HEK293 (cell line): Measurements from ENCODE around the gene CEP120.
"Not testable (repeated sequence)": the region's sequence is repeated elsewhere in the genome, so short reads cannot be mapped to it uniquely, and the experiment has no call there.

Experiments used
- CTCF ChIA-PET: fragments of 350-600 bp; formaldehyde crosslinking; extraction: SDS; loops from one replicate; lab custom pipeline; 2021; ENCODE audit warnings: antibody characterized with exemption; lab: Yijun Ruan, JAX
- POLR2A ChIA-PET: fragments of 300-600 bp; formaldehyde crosslinking; extraction: SDS; loops from one replicate; lab custom pipeline; 2020; ENCODE audit warnings: antibody characterized with exemption, inconsistent platforms; lab: Yijun Ruan, JAX
- H3K27ac ChIP-seq: fragments of 200-500 bp; sonication (Bioruptor generic); 2 replicates; pipeline ENCODE4 v1.5.1; 2014; ENCODE audit warnings: low read depth, low read length, control low read depth, inconsistent platforms; ENCODE audit errors: extremely low read depth
- H3K36me3 ChIP-seq, 2 experiments: fragments of 200-500 bp in 1 of 2; sonication (Bioruptor generic) in 1 of 2; 1 replicate in 1 of 2; 2 replicates in 1 of 2; pipeline ENCODE4 v1.5.1; 2014 to 2017; ENCODE audit warnings: inconsistent platforms in 2 of 2, low read length in 2 of 2; ENCODE audit not compliant: control insufficient read depth in 2 of 2, insufficient read depth in 1 of 2
- H3K4me1 ChIP-seq: fragments of 200-500 bp; sonication (Bioruptor generic); 2 replicates; pipeline ENCODE4 v1.5.1; 2014; ENCODE audit warnings: mild to moderate bottlenecking, low read length, inconsistent platforms; ENCODE audit not compliant: control insufficient read depth, insufficient read depth
- H3K4me3 ChIP-seq: 2 replicates; pipeline ENCODE4 v1.5.1; 2011; ENCODE audit warnings: low read depth, mild to moderate bottlenecking, control low read depth, low read length, moderate library complexity
- H3K9me3 ChIP-seq: fragments of 200-500 bp; sonication (Bioruptor generic); 2 replicates; pipeline ENCODE4 v1.5.1; 2014; ENCODE audit warnings: low read depth, low read length, inconsistent platforms; ENCODE audit not compliant: control insufficient read depth, insufficient read depth
- KLF9 ChIP-seq: fragments of 450-650 bp; formaldehyde crosslinking; IDR thresholded peaks from 2 replicates; pipeline ENCODE4 v1.5.1; 2016; ENCODE audit warnings: missing biosample characterization, missing genetic modification characterization, low read depth
- PRDM1 ChIP-seq: fragments of 450-650 bp; formaldehyde crosslinking; IDR thresholded peaks from 2 replicates; pipeline ENCODE4; 2016; ENCODE audit warnings: missing biosample characterization, missing genetic modification characterization
- SP7 ChIP-seq: fragments of 450-650 bp; formaldehyde crosslinking; IDR thresholded peaks from 2 replicates; pipeline ENCODE4 v1.5.1; 2016; ENCODE audit warnings: missing biosample characterization, missing genetic modification characterization
- ZFHX2 ChIP-seq: fragments of 450-650 bp; formaldehyde crosslinking; conservative IDR thresholded peaks from 2 replicates; pipeline ENCODE4 v1.5.1; 2016; ENCODE audit warnings: missing biosample characterization, missing genetic modification characterization
- ZNF146 ChIP-seq: fragments of 450-650 bp; formaldehyde crosslinking; IDR thresholded peaks from 2 replicates; pipeline ENCODE4 v1.5.1; 2016; ENCODE audit warnings: missing biosample characterization, missing genetic modification characterization
- ZNF16 ChIP-seq: fragments of 450-650 bp; formaldehyde crosslinking; IDR thresholded peaks from 2 replicates; pipeline ENCODE4 v1.5.1; 2016; ENCODE audit warnings: low read depth, missing biosample characterization, missing genetic modification characterization
- ZNF239 ChIP-seq: fragments of 450-650 bp; formaldehyde crosslinking; IDR thresholded peaks from 2 replicates; pipeline ENCODE4 v1.5.1; 2016; ENCODE audit warnings: missing biosample characterization, missing genetic modification characterization
- ZNF280D ChIP-seq: fragments of 450-650 bp; formaldehyde crosslinking; IDR thresholded peaks from 2 replicates; pipeline ENCODE4 v1.5.1; 2016; ENCODE audit warnings: missing biosample characterization, missing genetic modification characterization
- ZNF335 ChIP-seq: fragments of 450-650 bp; formaldehyde crosslinking; conservative IDR thresholded peaks from 2 replicates; pipeline ENCODE4 v1.5.1; 2016; ENCODE audit warnings: missing biosample characterization, missing genetic modification characterization
- ZNF391 ChIP-seq: fragments of 450-650 bp; formaldehyde crosslinking; IDR thresholded peaks from 2 replicates; pipeline ENCODE4 v1.5.1; 2016; ENCODE audit warnings: low read depth, missing biosample characterization, missing genetic modification characterization, borderline replicate concordance
- ZNF513 ChIP-seq: fragments of 450-650 bp; IDR thresholded peaks from 2 replicates; pipeline ENCODE4 v1.5.1; 2018; ENCODE audit warnings: missing biosample characterization, missing genetic modification characterization
- ZNF549 ChIP-seq: fragments of 450-650 bp; IDR thresholded peaks from 2 replicates; pipeline ENCODE4 v1.5.1; 2018; ENCODE audit warnings: missing biosample characterization, missing genetic modification characterization, mild to moderate bottlenecking, inconsistent platforms, moderate library complexity
- ZNF580 ChIP-seq: fragments of 450-650 bp; formaldehyde crosslinking; IDR thresholded peaks from 2 replicates; pipeline ENCODE4 v1.5.1; 2016; ENCODE audit warnings: missing biosample characterization, missing genetic modification characterization
- ZNF664 ChIP-seq: fragments of 450-650 bp; formaldehyde crosslinking; IDR thresholded peaks from 2 replicates; pipeline ENCODE4 v1.5.1; 2016; ENCODE audit warnings: missing biosample characterization, missing genetic modification characterization
- ZNF707 ChIP-seq: fragments of 450-650 bp; formaldehyde crosslinking; IDR thresholded peaks from 2 replicates; pipeline ENCODE4 v1.5.1; 2016; ENCODE audit warnings: missing biosample characterization, missing genetic modification characterization
- ZNF830 ChIP-seq: fragments of 450-650 bp; IDR thresholded peaks from 2 replicates; pipeline ENCODE4 v1.5.0; 2018; ENCODE audit warnings: missing biosample characterization, missing genetic modification characterization, low read depth, mild to moderate bottlenecking, moderate library complexity
- ZNF837 ChIP-seq: fragments of 450-650 bp; formaldehyde crosslinking; IDR thresholded peaks from 2 replicates; pipeline ENCODE4 v1.5.1; 2016; ENCODE audit warnings: missing biosample characterization, missing genetic modification characterization
- ZSCAN30 ChIP-seq: fragments of 450-650 bp; IDR thresholded peaks from 2 replicates; pipeline ENCODE4 v1.5.1; 2018; ENCODE audit warnings: missing biosample characterization, mild to moderate bottlenecking, missing genetic modification characterization, moderate library complexity

CEP120 gene

GRCh38 chr5:123458994-123459393 lies 35.8 kb upstream of the CEP120 start:
- CTCF ChIA-PET, POLR2A ChIA-PET, H3K36me3 ChIP-seq, H3K27ac ChIP-seq, H3K4me3 ChIP-seq, H3K4me1 ChIP-seq, H3K9me3 ChIP-seq: not testable (repeated sequence)
- TF ChIP-seq ZNF580 (tag by site-specific recombination) (0 out of 2 replicates have a peak, but pooled peaks have one; percentile 46), ZNF280D (tag by site-specific recombination) (peak; percentile 66; the same call in 1 of the 2 replicates), ZNF146 (peak; percentile 97)

GRCh38 chr5:123456242-123456641 lies 33.0 kb upstream of the CEP120 start:
- no peak overlapping the region for H3K27ac ChIP-seq
- POLR2A ChIA-PET = no interaction called here
- CTCF ChIA-PET = interaction anchor here (0.6 to 0.7 kb wide), 4 partner anchors 147 to 1020 kb away, joined by 3 to 5 read pairs (median 4); no protein-coding TSS in a partner anchor

GRCh38 chr5:123455640-123456039 lies 32.4 kb upstream of the CEP120 start:
- Histone ChIP-seq H3K27ac (no peak overlapping the region), H3K4me3 (no peak overlapping the region), H3K36me3 (no peaks in the 10 kb centered on the region)
- peak; percentile 32; the same call in 1 of the 2 replicates for TF ChIP-seq PRDM1 (tag by site-specific recombination)
- TF ChIP-seq ZNF146 = no peak
- no peak for TF ChIP-seq SP7 (tag by site-specific recombination)
- TF ChIP-seq, all 188 proteins: peak for 1
- Histone ChIP-seq H3K4me1 (0 out of 2 replicates have a peak, but pooled peaks cover 4% of the 10 kb centered on the region), H3K9me3 (no peaks in the 10 kb centered on the region)
- ChIA-PET CTCF (interaction anchor here (0.7 kb wide), 2 partner anchors 32 to 1020 kb away, joined by 3 to 4 read pairs; no protein-coding TSS in a partner anchor), POLR2A (no interaction called here)

More at GRCh38 chr5:123456242-123456641, 33.0 kb upstream of the CEP120 start:
- H3K9me3 ChIP-seq = no peaks in the 10 kb centered on the region
- TF ChIP-seq ZNF391 (tag by site-specific recombination) (no peak), ZNF16 (tag by site-specific recombination) (no peak), ZNF549 (tag by site-specific recombination) (no peak), ZNF239 (tag by site-specific recombination) (no peak), ZNF837 (no peak), ZNF707 (tag by site-specific recombination) (no peak)
- no peak overlapping the region for H3K4me3 ChIP-seq
- 0 out of 2 replicates have a peak, but pooled peaks cover 4% of the 10 kb centered on the region for H3K4me1 ChIP-seq
- no peaks in the 10 kb centered on the region for H3K36me3 ChIP-seq

GRCh38 chr5:123455095-123455494 lies 31.9 kb upstream of the CEP120 start:
- no peak overlapping the region for H3K4me3 ChIP-seq
- H3K27ac ChIP-seq = no peak overlapping the region
- no peaks in the 10 kb centered on the region for H3K9me3 ChIP-seq
- H3K4me1 ChIP-seq = 0 out of 2 replicates have a peak, but pooled peaks cover 1% of the 10 kb centered on the region
- TF ChIP-seq ZNF830 (tag by site-specific recombination) = no peak
- no peak for TF ChIP-seq ZNF664 (tag by site-specific recombination)
- TF ChIP-seq ZNF335 = no peak
- TF ChIP-seq ZFHX2 = no peak
- TF ChIP-seq ZNF146 = no peak
- TF ChIP-seq ZNF513 = no peak
- TF ChIP-seq KLF9 (tag by site-specific recombination) = no peak
- no peak for TF ChIP-seq ZSCAN30
- CTCF ChIA-PET = interaction anchor here (0.7 kb wide), 1 partner anchor 31 kb away, joined by 3 read pairs; no protein-coding TSS in a partner anchor
- H3K36me3 ChIP-seq = no peaks in the 10 kb centered on the region
- POLR2A ChIA-PET = no interaction called here
